Measurements from ENCODE around the gene ACTMAP. TPM values are rescaled to one million over a fixed set of nuclear protein-coding genes. Genes with fewer than 3 reads are reported as not detected.

The ACTMAP gene
- total and polyA plus RNA-seq, 2 of the 8 experiments (the other 6 are each of a cell fraction or from before 2014, with no cell fraction given), result 24.1 to 26.5 TPM

Small RNA genes lying within 50 kb of the gene (small RNA-seq; reads per million reads assigned to genes)
- not detected for gene RNU6-195P (ENCODE audit: insufficient read depth)

Other genes with a start within 250 kb of the ACTMAP start
- gene SHKBP1, start 173.6 kb downstream of the ACTMAP start, total RNA-seq (2021; fragmentation: NEBNext Ultra II Directional; extraction: Animal tissue kit (Norgen Biotek cat#: 25700)), result 72.8 and 74.6 TPM in 2 replicates
- 98.8 and 158 TPM in 2 replicates for gene SHKBP1, start 173.6 kb downstream of the ACTMAP start, polyA plus RNA-seq (2011; rRNA removed)
- 75.3 and 77.1 TPM in 2 replicates for gene LTBP4, start 149.1 kb downstream of the ACTMAP start, total RNA-seq (2021; fragmentation: NEBNext Ultra II Directional; extraction: Animal tissue kit (Norgen Biotek cat#: 25700))
- 54.5 and 111 TPM in 2 replicates for gene LTBP4, start 149.1 kb downstream of the ACTMAP start, polyA plus RNA-seq (2011; rRNA removed)
- gene NUMBL, start 59.8 kb downstream of the ACTMAP start, total RNA-seq (2021; fragmentation: NEBNext Ultra II Directional; extraction: Animal tissue kit (Norgen Biotek cat#: 25700)), result 24.8 and 29.4 TPM in 2 replicates
- gene NUMBL, start 59.8 kb downstream of the ACTMAP start, polyA plus RNA-seq (2011; rRNA removed), result 13.5 and 20.0 TPM in 2 replicates
- 39.3 and 41.7 TPM in 2 replicates for gene COQ8B, start 33.6 kb downstream of the ACTMAP start, total RNA-seq (2021; fragmentation: NEBNext Ultra II Directional; extraction: Animal tissue kit (Norgen Biotek cat#: 25700))
- 46.1 and 67.6 TPM in 2 replicates for gene COQ8B, start 33.6 kb downstream of the ACTMAP start, polyA plus RNA-seq (2011; rRNA removed)
- gene ITPKC, start 33.4 kb downstream of the ACTMAP start, total RNA-seq (2021; fragmentation: NEBNext Ultra II Directional; extraction: Animal tissue kit (Norgen Biotek cat#: 25700)), result 8.9 and 9.5 TPM in 2 replicates
- gene ITPKC, start 33.4 kb downstream of the ACTMAP start, polyA plus RNA-seq (2011; rRNA removed), result 5.2 and 7.8 TPM in 2 replicates
- 201 and 220 TPM in 2 replicates for gene SNRPA, start 726 bp upstream of the ACTMAP start, total RNA-seq (2021; fragmentation: NEBNext Ultra II Directional; extraction: Animal tissue kit (Norgen Biotek cat#: 25700))
- 202 and 283 TPM in 2 replicates for gene SNRPA, start 726 bp upstream of the ACTMAP start, polyA plus RNA-seq (2011; rRNA removed)
- not detected in 2 replicates for gene MIA, start 25.0 kb upstream of the ACTMAP start, total RNA-seq (2021; fragmentation: NEBNext Ultra II Directional; extraction: Animal tissue kit (Norgen Biotek cat#: 25700))
- gene MIA, start 25.0 kb upstream of the ACTMAP start, polyA plus RNA-seq (2011; rRNA removed), result not detected in 2 replicates
- gene RAB4B, start 27.8 kb upstream of the ACTMAP start, total RNA-seq (2021; fragmentation: NEBNext Ultra II Directional; extraction: Animal tissue kit (Norgen Biotek cat#: 25700)), result 15.8 and 15.9 TPM in 2 replicates
- 28.6 and 42.1 TPM in 2 replicates for gene RAB4B, start 27.8 kb upstream of the ACTMAP start, polyA plus RNA-seq (2011; rRNA removed)
- gene EGLN2, start 48.7 kb upstream of the ACTMAP start, total RNA-seq (2021; fragmentation: NEBNext Ultra II Directional; extraction: Animal tissue kit (Norgen Biotek cat#: 25700)), result 101 and 103 TPM in 2 replicates
- gene EGLN2, start 48.7 kb upstream of the ACTMAP start, polyA plus RNA-seq (2011; rRNA removed), result 86.9 and 101 TPM in 2 replicates
- not detected in 2 replicates for gene CYP2A6, start 100.0 kb upstream of the ACTMAP start, total RNA-seq (2021; fragmentation: NEBNext Ultra II Directional; extraction: Animal tissue kit (Norgen Biotek cat#: 25700))
- gene CYP2A6, start 100.0 kb upstream of the ACTMAP start, polyA plus RNA-seq (2011; rRNA removed), result 0.33 and 0.46 TPM in 2 replicates
- 0.78 TPM in 1 of 2 replicates, not detected in the other for gene CYP2A7, start 131.8 kb upstream of the ACTMAP start, total RNA-seq (2021; fragmentation: NEBNext Ultra II Directional; extraction: Animal tissue kit (Norgen Biotek cat#: 25700))
- 0.23 and 0.35 TPM in 2 replicates for gene CYP2A7, start 131.8 kb upstream of the ACTMAP start, polyA plus RNA-seq (2011; rRNA removed)
- 3.6 and 5.4 TPM in 2 replicates for gene CYP2B6, start 240.8 kb upstream of the ACTMAP start, total RNA-seq (2021; fragmentation: NEBNext Ultra II Directional; extraction: Animal tissue kit (Norgen Biotek cat#: 25700))
- 1.2 and 2.8 TPM in 2 replicates for gene CYP2B6, start 240.8 kb upstream of the ACTMAP start, polyA plus RNA-seq (2011; rRNA removed)

All from H1 (cell line).